CD4-positive, CD25-positive, alpha-beta regulatory T cell (primary cell): Measurements from ENCODE around the gene SARDH. TPM values are rescaled to one million over a fixed set of nuclear protein-coding genes. Genes with fewer than 3 reads are reported as not detected.

Experiments used
- ATAC-seq, 2 donors: fragments of 150-1000 bp; cut with Tn5 transposase; one replicate each; pipeline ENCODE4 v1.10.0; 2021; ENCODE audit warnings: low read depth in 2 of 2, moderate number of reproducible peaks in 2 of 2, moderate library complexity in 1 of 2
- DNase-seq, 3 donors: peaks; one replicate each; pipeline versions ENCODE4 v3.0.0 to v3.0.0-alpha.2; 2012 to 2022; ENCODE audit warnings: mixed read lengths in 1 of 3
- H3K27ac ChIP-seq: one replicate; pipeline ENCODE4 v1.7.0; 2013; ENCODE audit warnings: mild to moderate bottlenecking, low read length; ENCODE audit not compliant: insufficient read depth, poor library complexity, severe bottlenecking
- H3K27me3 ChIP-seq: one replicate; pipeline ENCODE4 v1.7.0; 2013; ENCODE audit warnings: low read length; ENCODE audit not compliant: control insufficient read depth, insufficient read depth
- H3K36me3 ChIP-seq: one replicate; pipeline ENCODE4 v1.7.0; 2013; ENCODE audit warnings: mild to moderate bottlenecking, low read length, moderate library complexity; ENCODE audit not compliant: control insufficient read depth, insufficient read depth
- H3K4me1 ChIP-seq: 2 replicates; pipeline ENCODE4 v1.7.0; 2013; ENCODE audit warnings: mild to moderate bottlenecking, low read length; ENCODE audit not compliant: insufficient read depth, control insufficient read depth, poor library complexity, severe bottlenecking
- H3K4me3 ChIP-seq: one replicate; pipeline ENCODE4 v1.7.0; 2013; ENCODE audit warnings: low read depth, mild to moderate bottlenecking, low read length, moderate library complexity
- H3K9me3 ChIP-seq, 2 experiments: 1 replicate in 1 of 2; 2 replicates in 1 of 2; pipeline ENCODE4 v1.7.0; 2013; ENCODE audit warnings: low read length in 2 of 2, mild to moderate bottlenecking in 1 of 2, moderate library complexity in 1 of 2; ENCODE audit not compliant: control insufficient read depth in 2 of 2
- H3K27ac Mint-ChIP-seq, 3 donors: one replicate each; pipeline ENCODE4 v1.8.0; 2020 to 2022; ENCODE audit warnings: mild to moderate bottlenecking in 3 of 3, mixed read lengths in 3 of 3, moderate library complexity in 2 of 3
- H3K27me3 Mint-ChIP-seq: one replicate; pipeline ENCODE4 v1.8.0; 2022; ENCODE audit warnings: mild to moderate bottlenecking, mixed read lengths
- H3K36me3 Mint-ChIP-seq: one replicate; pipeline ENCODE4 v1.8.0; 2020; ENCODE audit warnings: mixed read lengths
- H3K4me1 Mint-ChIP-seq, 4 donors: one replicate each; pipeline ENCODE4 v1.8.0; 2020 to 2022; ENCODE audit warnings: mixed read lengths in 4 of 4, mild to moderate bottlenecking in 1 of 4
- H3K4me3 Mint-ChIP-seq, 4 donors: one replicate each; pipeline ENCODE4 v1.8.0; 2020 to 2022; ENCODE audit warnings: mild to moderate bottlenecking in 4 of 4, mixed read lengths in 4 of 4, moderate library complexity in 3 of 4
- H3K9me3 Mint-ChIP-seq, 7 donors: one replicate each; pipeline ENCODE4 v1.8.0; 2020 to 2022; ENCODE audit warnings: mixed read lengths in 7 of 7, mild to moderate bottlenecking in 3 of 7, moderate library complexity in 2 of 7
- polyA plus RNA-seq, 4 donors: library from polyadenylated mRNA; unstranded; fragments of 300-500 nt; fragmentation: Illumina TruSeq; gene quantifications; one replicate each; pipeline ENCODE4 v1.2.3, GENCODE V29; 2021
- total RNA-seq: library from RNA; stranded (reverse); gene quantifications from one replicate; pipeline ENCODE4 v1.2.3, GENCODE V29; 2022

Gene SARDH
- total and polyA plus RNA-seq, 5 donors from 2014 or later: 5.8 to 15.6 (median 8.4) TPM

- Histone ChIP-seq H3K36me3 (no peaks in the 10 kb centered on the region), H3K4me3 (no peak overlapping the region), H3K27ac (no peak overlapping the region), H3K9me3 (no peaks in the 10 kb centered on the region), H3K4me1 (peaks cover 14% of the 10 kb centered on the region), H3K27me3 (no peaks in the 10 kb centered on the region)
- no peaks in the 10 kb centered on the region for H3K36me3 Mint-ChIP-seq
- H3K9me3 Mint-ChIP-seq: no peaks in the 10 kb centered on the region
- H3K4me1 Mint-ChIP-seq: peaks cover 0 to 10% (median 3%) of the 10 kb centered on the region in 4 donors
- ATAC-seq: no peak
- H3K4me3 Mint-ChIP-seq: no peak overlapping the region
- peaks cover 6% of the 10 kb centered on the region for H3K27me3 Mint-ChIP-seq
- no peak for DNase-seq
- H3K27ac Mint-ChIP-seq: peak overlapping the region in 1 of 3 donors; percentile 36
Observed at GRCh38 chr9:133737071-133737773, 930 bp downstream of the SARDH start.

DNA sequence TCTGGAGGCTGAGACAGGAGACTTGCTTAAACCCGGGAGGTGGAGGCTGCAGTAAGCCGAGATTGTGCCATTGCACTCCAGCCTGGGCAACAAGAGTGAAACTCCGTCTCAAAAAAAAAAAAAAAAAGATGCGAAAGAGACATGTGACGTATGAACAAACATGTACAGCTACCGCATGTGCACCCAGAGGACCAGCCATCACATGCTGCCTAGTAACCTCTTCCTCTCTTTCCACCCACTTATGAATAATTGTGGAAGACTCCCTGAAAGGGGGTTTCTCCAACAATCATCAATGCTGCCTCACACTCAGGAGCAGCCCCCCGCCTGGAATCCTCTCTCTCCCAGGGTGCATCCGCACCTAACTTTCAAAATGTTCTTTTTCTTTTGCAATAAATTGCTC, 2.2 kb downstream of the SARDH start:
- Histone ChIP-seq H3K36me3 (no peaks in the 10 kb centered on the region), H3K4me3 (no peak overlapping the region), H3K27ac (no peak overlapping the region), H3K9me3 (no peaks in the 10 kb centered on the region), H3K4me1 (peaks cover 14% of the 10 kb centered on the region), H3K27me3 (no peaks in the 10 kb centered on the region)
- DNase-seq: no peak
- no peak overlapping the region for H3K4me3 Mint-ChIP-seq
- H3K27me3 Mint-ChIP-seq: peaks cover 6% of the 10 kb centered on the region
- H3K27ac Mint-ChIP-seq: no peak overlapping the region
- no peaks in the 10 kb centered on the region for H3K9me3 Mint-ChIP-seq
- no peaks in the 10 kb centered on the region for H3K36me3 Mint-ChIP-seq
- H3K4me1 Mint-ChIP-seq: peaks cover 0 to 10% (median 3%) of the 10 kb centered on the region in 4 donors
- ATAC-seq: no peak

DNA sequence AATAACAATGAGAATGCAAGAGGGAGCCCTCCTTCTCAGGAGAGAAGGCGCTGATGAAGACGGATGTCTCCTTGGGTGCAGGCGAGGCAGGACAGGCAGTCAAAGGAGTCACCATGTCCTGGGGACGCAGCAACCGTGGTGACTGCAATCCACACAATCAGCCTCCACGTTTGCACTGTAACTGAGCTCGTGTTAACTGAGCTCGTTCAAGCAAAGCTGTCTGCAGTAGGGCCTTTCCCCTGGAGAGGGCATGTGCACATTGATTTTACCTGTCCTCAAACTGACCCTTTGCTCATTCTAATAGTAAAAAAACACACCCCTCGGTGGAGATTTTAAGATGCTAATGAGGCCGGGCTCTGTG, 2.8 kb downstream of the SARDH start:
- Mint-ChIP-seq H3K4me3 (no peak overlapping the region), H3K36me3 (no peaks in the 10 kb centered on the region)
- no peak overlapping the region for H3K27ac ChIP-seq

GRCh38 chr9:133734590-133735414, 3.4 kb downstream of the SARDH start:
- no peaks in the 10 kb centered on the region for H3K9me3 Mint-ChIP-seq
- Histone ChIP-seq H3K9me3 (no peaks in the 10 kb centered on the region), H3K27ac (no peak overlapping the region), H3K4me3 (no peak overlapping the region), H3K4me1 (peaks cover 14% of the 10 kb centered on the region), H3K27me3 (no peaks in the 10 kb centered on the region), H3K36me3 (no peaks in the 10 kb centered on the region)
- H3K4me3 Mint-ChIP-seq: no peak overlapping the region
- H3K27ac Mint-ChIP-seq: peak overlapping the region in 1 of 3 donors; percentile 45
- H3K27me3 Mint-ChIP-seq: peaks cover 6% of the 10 kb centered on the region
- no peaks in the 10 kb centered on the region for H3K36me3 Mint-ChIP-seq
- peaks cover 0 to 10% (median 3%) of the 10 kb centered on the region in 4 donors for H3K4me1 Mint-ChIP-seq
- no peak for ATAC-seq
- no peak for DNase-seq

More for the DNA sequence above, 2.8 kb downstream of the SARDH start:
- Histone ChIP-seq H3K9me3 (no peaks in the 10 kb centered on the region), H3K36me3 (no peaks in the 10 kb centered on the region), H3K4me1 (peaks cover 14% of the 10 kb centered on the region), H3K4me3 (no peak overlapping the region), H3K27me3 (no peaks in the 10 kb centered on the region)
- Mint-ChIP-seq H3K9me3 (no peaks in the 10 kb centered on the region), H3K4me1 (peaks cover 0 to 10% (median 3%) of the 10 kb centered on the region in 4 donors), H3K27me3 (peaks cover 6% of the 10 kb centered on the region), H3K27ac (peak overlapping the region in 1 of 3 donors; percentile 20)
- ATAC-seq (no peak), DNase-seq (no peak)

- Histone ChIP-seq H3K9me3 (no peaks in the 10 kb centered on the region), H3K4me3 (no peak overlapping the region), H3K4me1 (peaks cover 14% of the 10 kb centered on the region), H3K27ac (no peak overlapping the region), H3K36me3 (no peaks in the 10 kb centered on the region), H3K27me3 (no peaks in the 10 kb centered on the region)
- Mint-ChIP-seq H3K27ac (peak overlapping the region in 1 of 3 donors; percentile 45), H3K4me1 (peaks cover 0 to 9% (median under 1%) of the 10 kb centered on the region in 4 donors), H3K4me3 (peak overlapping the region in 1 of 4 donors; percentile 5), H3K27me3 (peaks cover 6% of the 10 kb centered on the region), H3K9me3 (no peaks in the 10 kb centered on the region), H3K36me3 (no peaks in the 10 kb centered on the region)
- ATAC-seq (no peak), DNase-seq (no peak)
Observed at GRCh38 chr9:133733796-133734533, 4.2 kb downstream of the SARDH start.

DNA sequence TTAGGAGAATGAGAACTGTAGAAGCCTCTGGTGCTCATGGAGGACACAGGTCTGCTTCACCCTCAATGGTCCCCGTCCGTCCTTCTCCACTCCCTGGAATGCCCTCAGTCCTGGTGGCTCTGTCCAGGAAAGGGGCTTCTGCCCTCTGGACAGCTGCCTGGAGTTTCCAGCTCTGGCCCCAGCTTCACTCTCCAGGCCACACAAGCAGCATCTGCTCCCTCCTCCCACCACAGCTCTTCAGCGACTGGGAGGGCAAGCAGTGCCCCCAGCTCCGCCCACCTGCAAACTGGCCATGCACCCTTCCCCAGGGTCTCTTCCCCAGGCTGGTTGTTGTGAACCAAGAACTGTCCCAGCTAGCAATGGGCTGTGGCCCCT, 4.7 kb downstream of the SARDH start:
- no peaks in the 10 kb centered on the region for H3K36me3 Mint-ChIP-seq
- H3K9me3 Mint-ChIP-seq: no peaks in the 10 kb centered on the region
- H3K36me3 ChIP-seq: no peaks in the 10 kb centered on the region
- peaks cover 6% of the 10 kb centered on the region for H3K27me3 Mint-ChIP-seq
- peaks cover 9% of the 10 kb centered on the region for H3K4me1 ChIP-seq
- peaks cover 0 to 4% (median 0%) of the 10 kb centered on the region in 4 donors for H3K4me1 Mint-ChIP-seq
- DNase-seq: no peak
- H3K9me3 ChIP-seq: no peaks in the 10 kb centered on the region
- no peak overlapping the region for H3K27ac ChIP-seq
- no peaks in the 10 kb centered on the region for H3K27me3 ChIP-seq
- ATAC-seq: no peak
- no peak overlapping the region for H3K4me3 ChIP-seq
- H3K27ac Mint-ChIP-seq: no peak overlapping the region
- no peak overlapping the region for H3K4me3 Mint-ChIP-seq

- no peak overlapping the region for H3K27ac Mint-ChIP-seq
- Histone ChIP-seq H3K9me3 (no peaks in the 10 kb centered on the region), H3K27ac (no peak overlapping the region), H3K4me1 (peaks cover 3% of the 10 kb centered on the region), H3K4me3 (no peak overlapping the region), H3K27me3 (no peaks in the 10 kb centered on the region), H3K36me3 (no peaks in the 10 kb centered on the region)
- H3K9me3 Mint-ChIP-seq: no peaks in the 10 kb centered on the region
- ATAC-seq (no peak), DNase-seq (no peak)
- peaks cover 0 to 3% (median 0%) of the 10 kb centered on the region in 4 donors for H3K4me1 Mint-ChIP-seq
- H3K27me3 Mint-ChIP-seq: peaks cover 6% of the 10 kb centered on the region
- H3K36me3 Mint-ChIP-seq: no peaks in the 10 kb centered on the region
- no peak overlapping the region for H3K4me3 Mint-ChIP-seq
Observed at GRCh38 chr9:133732639-133733408, 5.3 kb downstream of the SARDH start.
